GM18505 (cell line): ENCODE measurements around the gene CNTNAP1.
"Not testable (repeated sequence)": the region's sequence is repeated elsewhere in the genome, so short reads cannot be mapped to it uniquely, and the experiment has no call there.

Source experiments
- ATAC-seq: cut with Tn5 transposase; IDR thresholded peaks from one replicate; pipeline ENCODE4 v1.9.1; 2021; ENCODE audit not compliant: unreplicated experiment
- POLR2A ChIP-seq: IDR thresholded peaks from 4 replicates; pipeline ENCODE4 v1.6.1; 2011; ENCODE audit warnings: borderline replicate concordance; ENCODE audit not compliant: insufficient read depth, insufficient read length; ENCODE audit errors: extremely low read depth

Gene CNTNAP1

DNA sequence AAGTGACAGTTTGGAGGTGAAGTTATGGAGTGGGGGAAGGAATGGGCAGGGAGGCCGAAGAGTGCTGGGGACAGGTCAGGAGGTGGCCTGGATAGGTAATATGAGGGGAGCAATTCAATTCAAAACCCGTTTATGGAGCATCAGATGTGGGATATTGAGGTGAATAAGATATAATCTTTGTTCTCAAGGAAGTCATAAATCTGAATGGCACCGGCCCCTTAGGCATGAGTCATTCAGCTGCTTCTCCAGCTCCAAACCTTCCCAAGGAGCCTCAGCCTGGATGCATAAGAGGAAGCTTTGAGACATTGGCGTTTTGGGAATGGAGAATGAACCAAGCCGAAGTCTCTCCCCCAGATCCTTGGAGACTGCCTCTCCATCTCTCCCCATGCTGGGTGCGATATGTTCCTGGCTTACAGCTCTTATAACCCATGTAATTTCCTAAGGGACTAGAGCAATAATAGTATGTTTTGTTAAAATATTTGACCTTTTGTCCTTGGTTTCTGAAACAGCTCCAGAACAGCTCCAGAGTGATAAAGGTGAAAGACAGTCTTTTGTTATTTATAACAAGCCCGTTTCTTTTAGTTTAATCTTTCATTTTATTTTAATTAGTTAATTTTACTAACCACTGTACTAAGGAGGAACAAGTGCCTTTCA, 21.5 kb upstream of the CNTNAP1 start:
- TF ChIP-seq POLR2A: no peak
- no peak for ATAC-seq

- TF ChIP-seq POLR2A: no peak
- no peak for ATAC-seq
Measured at GRCh38 chr17:42665581-42666001, 16.7 kb upstream of the CNTNAP1 start.

GRCh38 chr17:42666126-42666525, 16.2 kb upstream of the CNTNAP1 start:
- ATAC-seq: not testable (repeated sequence)

DNA sequence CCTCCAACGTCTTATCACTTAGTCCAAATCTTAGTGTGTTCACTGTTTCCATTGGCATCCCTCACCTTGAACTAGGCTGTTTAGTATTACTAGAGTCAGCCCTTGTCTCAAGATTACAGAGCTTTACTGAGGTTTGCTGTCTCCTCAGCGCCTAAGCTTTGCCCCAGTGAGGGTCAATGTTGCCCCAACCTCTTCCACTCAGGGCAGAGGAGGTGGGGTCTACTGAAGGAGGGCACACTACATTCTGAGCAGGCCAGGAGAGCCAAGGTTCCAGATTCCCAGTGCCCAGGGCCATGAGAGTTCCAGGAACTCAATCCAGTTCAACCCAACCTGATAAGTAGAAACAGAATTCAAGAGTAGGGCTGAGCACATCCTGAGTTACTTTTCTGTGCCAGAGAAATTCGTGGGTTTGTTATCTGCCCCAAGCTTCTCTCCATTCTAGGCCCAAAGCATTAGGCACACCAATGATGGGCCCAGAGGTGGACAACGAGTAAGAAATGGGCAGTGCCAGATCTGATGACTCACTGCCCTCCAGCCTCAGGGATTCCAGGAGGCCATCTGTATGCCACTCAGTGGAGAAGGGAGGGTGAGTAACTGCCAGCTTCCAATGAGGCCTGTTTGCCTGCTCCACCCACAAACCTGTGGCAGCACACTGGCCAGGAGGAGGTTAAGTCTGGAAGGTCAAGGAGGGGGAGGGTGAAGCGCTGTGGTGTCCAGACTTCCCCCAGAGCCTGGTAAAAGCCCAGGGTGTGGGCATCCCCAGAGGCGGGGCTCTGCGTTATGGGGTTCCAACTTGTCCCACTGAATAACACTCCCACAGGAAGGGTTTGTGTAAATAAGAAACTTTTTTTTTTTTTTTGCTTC, 15.0 kb upstream of the CNTNAP1 start:
- no peak for ATAC-seq
- TF ChIP-seq POLR2A: no peak

GRCh38 chr17:42669705-42669976, 12.7 kb upstream of the CNTNAP1 start:
- no peak for ATAC-seq
- no peak for TF ChIP-seq POLR2A

- TF ChIP-seq POLR2A: peak; percentile 16
- no peak for ATAC-seq
Measured at GRCh38 chr17:42669977-42670788, 12.1 kb upstream of the CNTNAP1 start.

DNA sequence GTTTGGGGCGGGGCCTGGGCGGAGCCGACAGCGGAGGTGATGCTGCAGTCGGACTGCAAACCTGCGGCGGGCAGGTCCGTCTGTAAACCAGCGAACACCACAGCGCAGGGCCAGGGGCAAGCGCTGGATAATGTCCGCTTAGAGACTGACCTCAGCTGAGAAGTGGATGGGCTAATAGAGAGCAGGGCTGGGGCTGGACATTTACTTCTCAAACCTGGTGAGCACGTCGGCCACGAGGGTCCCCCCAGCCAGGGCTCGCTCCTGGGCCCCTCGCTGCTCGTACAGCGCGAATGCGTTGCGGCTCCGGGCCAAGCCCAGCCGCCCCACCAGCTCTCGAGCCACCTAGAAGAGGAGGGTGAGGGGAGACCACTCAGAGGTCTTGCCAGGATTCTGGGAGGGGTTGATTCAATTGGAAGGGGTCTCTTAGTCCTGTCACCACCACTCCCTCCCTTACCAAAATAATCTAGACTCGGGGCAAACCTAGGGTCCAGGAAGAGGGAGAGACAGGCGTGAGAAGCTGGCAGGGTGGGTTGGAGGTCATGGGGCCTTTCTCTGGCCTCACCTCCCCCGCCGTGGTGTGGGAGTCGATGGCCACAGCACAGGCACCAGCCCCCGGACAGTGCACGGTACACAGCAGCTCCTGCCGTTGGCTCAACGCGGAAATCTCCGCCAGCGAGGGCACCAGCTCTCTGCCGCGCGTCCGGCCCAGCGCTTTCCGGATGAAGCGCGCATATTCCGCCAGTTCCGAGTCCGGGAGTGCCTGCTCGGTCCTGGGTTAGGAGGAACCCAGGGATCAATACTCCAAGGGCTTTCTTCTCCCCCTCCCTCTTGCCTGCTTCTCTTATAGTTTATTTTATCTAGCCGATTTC, 11.3 kb upstream of the CNTNAP1 start:
- no peak for TF ChIP-seq POLR2A
- no peak for ATAC-seq

DNA sequence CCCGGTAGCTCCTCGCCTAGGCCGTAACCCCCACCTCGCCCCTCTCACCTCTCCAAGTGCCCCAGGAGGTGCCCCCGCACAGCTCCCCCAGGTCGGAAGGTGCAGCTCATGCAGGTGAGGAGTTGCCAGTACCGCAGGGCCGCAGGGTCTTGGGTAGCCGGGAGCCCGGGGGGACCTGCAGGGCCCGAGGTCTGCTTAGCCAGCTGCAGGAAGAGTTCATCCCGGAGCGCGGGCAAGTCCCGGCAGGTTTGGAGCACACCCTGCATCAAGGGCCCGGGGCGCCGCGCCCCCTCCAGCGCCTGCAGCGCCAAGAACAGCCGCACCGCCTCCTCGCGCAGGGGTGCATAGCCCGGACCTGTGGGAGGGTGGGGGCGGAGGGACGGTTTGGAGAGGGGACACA, 10.3 kb upstream of the CNTNAP1 start:
- no peak for TF ChIP-seq POLR2A
- ATAC-seq: no peak

GRCh38 chr17:42673266-42673884, 9.0 kb upstream of the CNTNAP1 start:
- TF ChIP-seq POLR2A: no peak
- ATAC-seq: no peak

DNA sequence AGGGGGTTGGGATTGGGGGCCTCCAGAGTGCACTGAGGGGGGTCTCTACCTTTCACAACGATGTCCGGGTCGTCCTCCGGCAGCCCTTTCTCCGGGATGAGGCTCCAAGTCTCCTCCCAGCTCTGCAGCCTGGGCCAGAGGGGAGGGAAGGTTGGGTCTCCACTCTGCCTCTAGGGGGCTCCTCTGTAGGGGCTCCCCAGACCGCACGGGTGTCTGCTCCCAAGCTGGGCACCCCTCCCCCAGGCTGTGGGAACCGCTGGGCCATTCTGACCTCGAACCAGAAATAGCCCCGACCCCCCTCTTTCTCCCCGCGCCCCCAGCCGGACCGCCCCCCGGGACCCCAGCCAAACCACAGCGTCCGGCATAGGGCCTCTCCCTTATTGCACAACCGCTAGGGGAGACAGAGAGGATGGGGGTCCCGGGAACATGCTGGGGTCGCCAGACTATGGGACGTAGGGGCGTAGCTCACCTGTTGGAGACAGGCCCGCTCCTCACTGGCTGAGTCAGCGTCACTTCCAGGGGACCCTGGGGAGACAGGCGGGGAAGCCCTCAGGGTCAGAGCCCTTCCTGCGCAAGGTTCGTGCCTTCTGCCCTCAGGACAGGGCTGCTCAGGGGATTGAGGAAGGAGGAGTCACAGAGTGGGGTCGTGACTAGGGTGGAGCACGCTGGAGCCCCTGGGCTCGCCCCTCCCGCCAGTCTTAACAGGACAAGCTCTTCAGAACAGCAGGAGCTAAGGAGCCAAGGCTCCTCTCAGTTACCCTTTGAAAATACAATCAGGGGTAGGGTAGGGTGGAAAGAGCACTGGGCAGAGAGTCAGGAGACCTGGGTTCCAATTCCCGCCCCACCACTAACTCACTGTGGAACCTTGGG, 8.2 kb upstream of the CNTNAP1 start:
- no peak for TF ChIP-seq POLR2A
- ATAC-seq: no peak

DNA sequence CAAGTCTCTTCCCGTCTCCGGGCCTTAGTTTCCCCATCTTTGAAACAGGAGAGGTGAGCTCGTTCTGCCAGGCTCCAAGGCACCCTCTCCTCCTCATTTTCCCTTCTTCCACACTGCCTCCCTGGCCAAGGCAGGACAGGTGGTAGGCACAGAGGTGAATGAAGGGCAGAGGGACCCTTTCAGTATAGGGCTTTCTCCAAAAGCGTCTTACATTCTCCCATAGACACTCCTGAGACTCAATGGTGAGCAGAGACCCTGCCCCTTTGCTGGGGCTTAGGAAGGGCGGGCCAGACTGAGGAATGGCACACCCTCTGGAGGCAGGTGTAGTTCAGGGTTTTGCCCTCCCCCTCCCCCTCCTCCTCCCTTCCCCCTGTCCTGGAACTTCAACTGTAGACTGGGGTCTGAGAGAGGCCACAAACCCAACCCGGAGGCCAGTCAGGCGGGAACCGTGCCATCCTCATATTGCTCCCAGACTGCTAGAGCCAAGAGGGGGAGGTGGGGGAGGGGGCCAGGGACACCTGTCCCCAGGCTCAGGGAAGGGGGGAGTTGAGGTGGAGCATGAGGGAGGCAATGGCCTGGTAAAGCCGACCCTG, 7.5 kb upstream of the CNTNAP1 start:
- no peak for TF ChIP-seq POLR2A
- no peak for ATAC-seq
